Panc1 (cell line): ENCODE results near the gene TMTC1. TPM values are rescaled to one million over a fixed set of nuclear protein-coding genes. Genes with fewer than 3 reads are reported as not detected.

Experiments
- ATAC-seq: fragments of 200-7000 bp; cut with Tn5 transposase; 2 replicates; pipeline ENCODE4 v1.9.1; 2020; ENCODE audit warnings: mild to moderate bottlenecking, moderate library complexity
- BruUV-seq: library from RNA; stranded (reverse); fragments of 400-500 nt; replicated peaks from 2 replicates; lab custom pipeline; 2021; lab: Mats Ljungman, UMichigan
- CTCF ChIA-PET: fragments of 300-600 bp; sonication (Branson Sonifier 250); formaldehyde crosslinking; loops from one replicate; lab custom pipeline; 2022; ENCODE audit warnings: antibody characterized with exemption; lab: Charles Lee
- POLR2A ChIA-PET: fragments of 300-600 bp; sonication (Branson Sonifier 250); formaldehyde crosslinking; loops from one replicate; lab custom pipeline; 2022; ENCODE audit warnings: antibody characterized with exemption; lab: Charles Lee
- DNase-seq: peaks from one replicate; pipeline ENCODE4 v3.0.0-alpha.2; 2010; ENCODE audit warnings: low read depth, low spot score
- H3K27ac ChIP-seq: 2 replicates; pipeline ENCODE4 v1.5.1; 2011; ENCODE audit warnings: mild to moderate bottlenecking, low read length, inconsistent platforms
- H3K27me3 ChIP-seq: fragments of 200-500 bp; sonication (Bioruptor generic); 2 replicates; pipeline ENCODE4 v1.6.0; 2014; ENCODE audit warnings: low read length, inconsistent platforms; ENCODE audit not compliant: control insufficient read depth, insufficient read depth
- H3K36me3 ChIP-seq: fragments of 200-500 bp; sonication (Bioruptor generic); 2 replicates; pipeline ENCODE4 v1.5.1; 2014; ENCODE audit warnings: inconsistent platforms, mild to moderate bottlenecking, low read length, moderate library complexity; ENCODE audit not compliant: control insufficient read depth, insufficient read depth
- H3K4me1 ChIP-seq: 2 replicates; pipeline ENCODE4 v1.5.1; 2011; ENCODE audit warnings: inconsistent platforms, mild to moderate bottlenecking, low read length, moderate library complexity; ENCODE audit not compliant: control insufficient read depth, insufficient read depth
- H3K4me3 ChIP-seq, 2 experiments: 2 replicates each; pipeline ENCODE4 v1.5.1; 2011 to 2012; ENCODE audit warnings: low read depth in 2 of 2, low read length in 2 of 2, mild to moderate bottlenecking in 2 of 2, inconsistent platforms in 1 of 2, moderate library complexity in 1 of 2
- H3K9me3 ChIP-seq: fragments of 200-500 bp; sonication (Bioruptor generic); 2 replicates; pipeline ENCODE4 v1.5.1; 2014; ENCODE audit warnings: low read depth, mild to moderate bottlenecking, inconsistent platforms, low read length, moderate library complexity; ENCODE audit not compliant: control insufficient read depth, insufficient read depth
- CTCF ChIP-seq: fragments of 450-650 bp; IDR thresholded peaks from 2 replicates; pipeline ENCODE4 v1.5.1; 2017; ENCODE audit warnings: mild to moderate bottlenecking
- POLR2AphosphoS5 ChIP-seq: IDR thresholded peaks from 2 replicates; pipeline ENCODE4 v1.6.1; 2012; ENCODE audit warnings: mild to moderate bottlenecking, low read depth, low read length, moderate library complexity
- REST ChIP-seq, 2 experiments: IDR thresholded peaks; 2 replicates each; pipeline ENCODE4 v1.6.1; 2011 to 2012; ENCODE audit warnings: low read depth in 2 of 2, control low read depth in 1 of 2, low read length in 1 of 2, mild to moderate bottlenecking in 1 of 2, moderate library complexity in 1 of 2; ENCODE audit not compliant: insufficient read depth in 1 of 2
- SIN3A ChIP-seq: IDR thresholded peaks from 2 replicates; pipeline ENCODE4 v1.6.1; 2012; ENCODE audit warnings: low read depth, mild to moderate bottlenecking, low read length, moderate library complexity, borderline replicate concordance; ENCODE audit not compliant: insufficient read depth
- TCF7L2 ChIP-seq: IDR thresholded peaks from 2 replicates; pipeline ENCODE4 v1.6.1; 2011; ENCODE audit warnings: mild to moderate bottlenecking, low read depth, low read length, inconsistent platforms
- in situ Hi-C: cut with HindIII; loops from 2 replicates; pipeline ENCODE4 v1.10.0; 2016; ENCODE audit warnings: low sequenced_read_pairs, low pct_unique_long_range_greater_than_20kb
- intact Hi-C: fragments of 100-400 bp; cut with micrococcal nuclease; formaldehyde crosslinking; loops from one replicate; pipeline ENCODE4 v1.10.0; 2022; ENCODE audit not compliant: unreplicated experiment
- total RNA-seq: library from RNA; stranded (reverse); gene quantifications from one replicate; pipeline ENCODE4 v1.2.1, GENCODE V29; 2021; ENCODE audit not compliant: unreplicated experiment

The TMTC1 gene
- total RNA-seq, 1 experiment from 2014 or later = 0.28 TPM

- Histone ChIP-seq H3K36me3 (no peaks in the 10 kb centered on the region), H3K27ac (no peak overlapping the region), H3K27me3 (peaks cover 12% of the 10 kb centered on the region; the same call in 1 of the 2 replicates), H3K4me3 (no peak overlapping the region), H3K9me3 (no peaks in the 10 kb centered on the region), H3K4me1 (no peaks in the 10 kb centered on the region)
- BruUV-seq = no TSS peak
- ChIA-PET CTCF (no interaction called here), POLR2A (no interaction called here)
- TF ChIP-seq POLR2AphosphoS5 = no peak
- in situ Hi-C loops (no loop called here), intact Hi-C loops (no loop called here)
- no peak for DNase-seq
- no peak for ATAC-seq
Observed at GRCh38 chr12:29509503-29509902, 274.2 kb downstream of the TMTC1 start.

- no TSS peak for BruUV-seq
- no peak for ATAC-seq
- TF ChIP-seq CTCF (no peak), POLR2AphosphoS5 (no peak)
- intact Hi-C loops = no loop called here
- ChIA-PET POLR2A (no interaction called here), CTCF (no interaction called here)
- in situ Hi-C loops = no loop called here
- Histone ChIP-seq H3K36me3 (no peaks in the 10 kb centered on the region), H3K27ac (no peak overlapping the region), H3K4me3 (no peak overlapping the region), H3K9me3 (no peaks in the 10 kb centered on the region), H3K4me1 (no peaks in the 10 kb centered on the region), H3K27me3 (peaks cover 12% of the 10 kb centered on the region; the same call in 1 of the 2 replicates)
- DNase-seq = no peak
Observed at GRCh38 chr12:29508949-29509348, 274.8 kb downstream of the TMTC1 start.

- CTCF ChIA-PET = no interaction called here
Observed at GRCh38 chr12:29505122-29505521, 278.6 kb downstream of the TMTC1 start.

GRCh38 chr12:29503283-29503682, 280.5 kb downstream of the TMTC1 start:
- ATAC-seq (no peak), DNase-seq (no peak)
- H3K4me1 ChIP-seq = no peaks in the 10 kb centered on the region
- POLR2A ChIA-PET = no interaction called here
- in situ Hi-C loops (no loop called here), intact Hi-C loops (no loop called here)
- no peaks in the 10 kb centered on the region for H3K9me3 ChIP-seq
- H3K36me3 ChIP-seq = no peaks in the 10 kb centered on the region
- peaks cover 7% of the 10 kb centered on the region; the same call in 1 of the 2 replicates for H3K27me3 ChIP-seq
- no peak overlapping the region for H3K27ac ChIP-seq
- CTCF ChIA-PET = no interaction called here
- no TSS peak for BruUV-seq
- H3K4me3 ChIP-seq = no peak overlapping the region
- TF ChIP-seq POLR2AphosphoS5 (no peak), CTCF (no peak), REST (IDR thresholded peaks at IDR 0.05; ENCODE audit: insufficient read depth in 1 of 2, low read depth in 2 of 2, low read length in 1 of 2) (no peak), SIN3A (no peak), TCF7L2 (no peak)

More at GRCh38 chr12:29505122-29505521, 278.6 kb downstream of the TMTC1 start:
- H3K27ac ChIP-seq = no peak overlapping the region
- H3K4me1 ChIP-seq = no peaks in the 10 kb centered on the region
- intact Hi-C loops = no loop called here
- in situ Hi-C loops = no loop called here
- ATAC-seq (no peak), DNase-seq (no peak)
- BruUV-seq = no TSS peak
- H3K9me3 ChIP-seq = no peaks in the 10 kb centered on the region
- POLR2A ChIA-PET = no interaction called here
- H3K4me3 ChIP-seq = no peak overlapping the region
- TF ChIP-seq TCF7L2 = no peak
- H3K36me3 ChIP-seq = no peaks in the 10 kb centered on the region
- H3K27me3 ChIP-seq = peaks cover 9% of the 10 kb centered on the region; the same call in 1 of the 2 replicates
